HepG2 (cell line): ENCODE results near the gene EWSR1. TPM values are rescaled to one million over a fixed set of nuclear protein-coding genes. Genes with fewer than 3 reads are reported as not detected.

Experiments
- ATF7-NPFF ChIP-seq: sonication (generic); formaldehyde crosslinking; IDR thresholded peaks from 2 replicates; pipeline ENCODE4 v1.8.1; 2023; ENCODE audit warnings: mild to moderate bottlenecking, low read depth, missing genetic modification reagents, moderate library complexity
- BRD4 ChIP-seq: sonication (generic); formaldehyde crosslinking; IDR thresholded peaks from 2 replicates; pipeline ENCODE4 v1.4.0; 2020; ENCODE audit warnings: missing genetic modification reagents
- DPF2 ChIP-seq: sonication (generic); formaldehyde crosslinking; IDR thresholded peaks from 2 replicates; pipeline ENCODE4 v1.4.0; 2020; ENCODE audit warnings: mild to moderate bottlenecking, low read depth, missing genetic modification reagents, borderline replicate concordance
- E2F5 ChIP-seq: sonication (generic); formaldehyde crosslinking; conservative IDR thresholded peaks from 2 replicates; pipeline ENCODE4 v1.4.0; 2020; ENCODE audit warnings: missing genetic modification reagents
- GMEB1 ChIP-seq: sonication (generic); formaldehyde crosslinking; IDR thresholded peaks from 2 replicates; pipeline ENCODE4 v1.5.1; 2020; ENCODE audit warnings: missing genetic modification reagents, mild to moderate bottlenecking, borderline replicate concordance
- JUND ChIP-seq: sonication (generic); formaldehyde crosslinking; IDR thresholded peaks from 2 replicates; pipeline ENCODE4 v1.8.0; 2022; ENCODE audit warnings: mild to moderate bottlenecking, missing genetic modification reagents
- MIER3 ChIP-seq: IDR thresholded peaks from 2 replicates; pipeline ENCODE4 v1.6.1; 2016; ENCODE audit warnings: missing compliant biosample characterization, borderline replicate concordance
- NCOA1 ChIP-seq: sonication (generic); formaldehyde crosslinking; IDR thresholded peaks from 2 replicates; pipeline ENCODE4 v1.9.0; 2021; ENCODE audit warnings: missing genetic modification reagents
- PTBP1 ChIP-seq: fragments of 200-400 bp; formaldehyde crosslinking; IDR thresholded peaks from 2 replicates; pipeline ENCODE4 v1.6.1; 2018; ENCODE audit warnings: low read length, low read depth; ENCODE audit not compliant: poor library complexity, severe bottlenecking
- RXRB ChIP-seq: IDR thresholded peaks from 2 replicates; pipeline ENCODE4 v1.6.1; 2016; ENCODE audit warnings: borderline replicate concordance, missing genetic modification reagents, missing compliant biosample characterization
- SIX4 ChIP-seq: sonication (generic); formaldehyde crosslinking; IDR thresholded peaks from 2 replicates; pipeline ENCODE4 v1.4.0; 2020; ENCODE audit warnings: missing genetic modification reagents
- YEATS2 ChIP-seq: sonication (generic); formaldehyde crosslinking; IDR thresholded peaks from 2 replicates; pipeline ENCODE4 v1.4.0; 2020; ENCODE audit warnings: missing genetic modification reagents, borderline replicate concordance
- YY1 ChIP-seq: IDR thresholded peaks from 2 replicates; pipeline ENCODE4 v1.6.1; 2011; ENCODE audit warnings: low read length, low read depth, moderate library complexity, mild to moderate bottlenecking; ENCODE audit not compliant: insufficient read depth, insufficient replicate concordance
- ZIK1 ChIP-seq: sonication (generic); formaldehyde crosslinking; IDR thresholded peaks from 2 replicates; pipeline ENCODE4 v1.5.0; 2020; ENCODE audit warnings: mild to moderate bottlenecking, low read depth, missing genetic modification reagents, borderline replicate concordance
- ZNF20 ChIP-seq: sonication (generic); formaldehyde crosslinking; IDR thresholded peaks from 2 replicates; pipeline ENCODE4 v1.4.0; 2020; ENCODE audit warnings: mild to moderate bottlenecking, moderate library complexity, missing genetic modification reagents
- ZNF350 ChIP-seq: sonication (generic); formaldehyde crosslinking; IDR thresholded peaks from 2 replicates; pipeline ENCODE4 v1.4.0; 2020; ENCODE audit warnings: mild to moderate bottlenecking, low read depth, missing genetic modification reagents, borderline replicate concordance
- ZNF563 ChIP-seq: sonication (generic); formaldehyde crosslinking; IDR thresholded peaks from 2 replicates; pipeline ENCODE4 v1.8.0; 2022; ENCODE audit warnings: mild to moderate bottlenecking, moderate library complexity, missing genetic modification reagents
- ZNF652 ChIP-seq: IDR thresholded peaks from 2 replicates; pipeline ENCODE4 v1.6.1; 2016; ENCODE audit warnings: low read depth, borderline replicate concordance
- ZNF749 ChIP-seq: sonication (generic); formaldehyde crosslinking; IDR thresholded peaks from 2 replicates; pipeline ENCODE4 v1.8.0; 2022; ENCODE audit warnings: mild to moderate bottlenecking, missing genetic modification reagents, moderate library complexity, borderline replicate concordance
- polyA plus RNA-seq, 8 experiments: library from polyadenylated mRNA; depleted of rRNA in 3 of 8; stranded (reverse) in 7 of 8; unstranded in 1 of 8; fragments of >200 nt; fragmentation: Illumina TruSeq in 4 of 8; extraction: Trizol in 4 of 8; gene quantifications; 2 replicates each; pipeline versions ENCODE4 v1.2.1 to v1.2.3, GENCODE V29; 2011 to 2016; ENCODE audit warnings: low read depth in 4 of 8, missing spikeins in 1 of 8, mixed read lengths in 1 of 8; ENCODE audit not compliant: insufficient read depth in 1 of 8
- total RNA-seq, 5 experiments: library from RNA; depleted of rRNA; stranded (reverse); fragments of >200 nt; fragmentation: Illumina TruSeq; extraction: Trizol; gene quantifications; 2 replicates each; pipeline ENCODE4 v1.2.3, GENCODE V29; 2016; ENCODE audit warnings: low read depth in 1 of 5
- TF ChIP-seq, protein P1 (sequence below): sonication (generic); formaldehyde crosslinking; IDR thresholded peaks from 2 replicates; pipeline ENCODE4 v1.8.1; 2022; ENCODE audit warnings: low read depth, mild to moderate bottlenecking, missing genetic modification reagents
- TF ChIP-seq, protein P2 (sequence below): sonication (generic); formaldehyde crosslinking; IDR thresholded peaks from 2 replicates; pipeline ENCODE4 v1.5.0; 2020; ENCODE audit warnings: missing genetic modification reagents
- TF ChIP-seq, protein P3 (sequence below): sonication (generic); formaldehyde crosslinking; IDR thresholded peaks from 2 replicates; pipeline ENCODE4 v1.5.0; 2020; ENCODE audit warnings: missing genetic modification reagents

Gene EWSR1
- total and polyA plus RNA-seq, 2 of the 13 experiments (the other 11 are each of a cell fraction or from before 2014, with no cell fraction given): 211 to 326 TPM

- TF ChIP-seq, protein P1, sequence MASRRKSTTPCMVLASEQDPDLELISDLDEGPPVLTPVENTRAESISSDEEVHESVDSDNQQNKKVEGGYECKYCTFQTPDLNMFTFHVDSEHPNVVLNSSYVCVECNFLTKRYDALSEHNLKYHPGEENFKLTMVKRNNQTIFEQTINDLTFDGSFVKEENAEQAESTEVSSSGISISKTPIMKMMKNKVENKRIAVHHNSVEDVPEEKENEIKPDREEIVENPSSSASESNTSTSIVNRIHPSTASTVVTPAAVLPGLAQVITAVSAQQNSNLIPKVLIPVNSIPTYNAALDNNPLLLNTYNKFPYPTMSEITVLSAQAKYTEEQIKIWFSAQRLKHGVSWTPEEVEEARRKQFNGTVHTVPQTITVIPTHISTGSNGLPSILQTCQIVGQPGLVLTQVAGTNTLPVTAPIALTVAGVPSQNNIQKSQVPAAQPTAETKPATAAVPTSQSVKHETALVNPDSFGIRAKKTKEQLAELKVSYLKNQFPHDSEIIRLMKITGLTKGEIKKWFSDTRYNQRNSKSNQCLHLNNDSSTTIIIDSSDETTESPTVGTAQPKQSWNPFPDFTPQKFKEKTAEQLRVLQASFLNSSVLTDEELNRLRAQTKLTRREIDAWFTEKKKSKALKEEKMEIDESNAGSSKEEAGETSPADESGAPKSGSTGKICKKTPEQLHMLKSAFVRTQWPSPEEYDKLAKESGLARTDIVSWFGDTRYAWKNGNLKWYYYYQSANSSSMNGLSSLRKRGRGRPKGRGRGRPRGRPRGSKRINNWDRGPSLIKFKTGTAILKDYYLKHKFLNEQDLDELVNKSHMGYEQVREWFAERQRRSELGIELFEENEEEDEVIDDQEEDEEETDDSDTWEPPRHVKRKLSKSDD (CRISPR knock-in tag): no peak
- TF ChIP-seq, protein P2, sequence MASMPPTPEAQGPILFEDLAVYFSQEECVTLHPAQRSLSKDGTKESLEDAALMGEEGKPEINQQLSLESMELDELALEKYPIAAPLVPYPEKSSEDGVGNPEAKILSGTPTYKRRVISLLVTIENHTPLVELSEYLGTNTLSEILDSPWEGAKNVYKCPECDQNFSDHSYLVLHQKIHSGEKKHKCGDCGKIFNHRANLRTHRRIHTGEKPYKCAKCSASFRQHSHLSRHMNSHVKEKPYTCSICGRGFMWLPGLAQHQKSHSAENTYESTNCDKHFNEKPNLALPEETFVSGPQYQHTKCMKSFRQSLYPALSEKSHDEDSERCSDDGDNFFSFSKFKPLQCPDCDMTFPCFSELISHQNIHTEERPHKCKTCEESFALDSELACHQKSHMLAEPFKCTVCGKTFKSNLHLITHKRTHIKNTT: no peak
- TF ChIP-seq JUND (no peak), MIER3 (CRISPR knock-in tag) (no peak; the same call in 1 of the 2 replicates), ZNF749 (no peak; the same call in 1 of the 2 replicates), ZIK1 (CRISPR knock-in tag) (no peak), SIX4 (CRISPR knock-in tag) (no peak), NCOA1 (CRISPR knock-in tag) (no peak), YY1 (peak; percentile 93), BRD4 (CRISPR knock-in tag) (peak; percentile 99), YEATS2 (CRISPR knock-in tag) (peak; percentile 75), PTBP1 (peak; percentile 25), RXRB (CRISPR knock-in tag) (no peak), DPF2 (no peak), ZNF652 (CRISPR knock-in tag) (peak; percentile 39; the same call in 1 of the 2 replicates), ZNF20 (no peak), GMEB1 (CRISPR knock-in tag) (peak; percentile 52), E2F5 (no peak; the same call in 1 of the 2 replicates), ZNF563 (CRISPR knock-in tag) (no peak), ZNF350 (CRISPR knock-in tag) (no peak; the same call in 1 of the 2 replicates), ATF7-NPFF (CRISPR knock-in tag) (0 out of 2 replicates have a peak, but pooled peaks have one; percentile 21)
- TF ChIP-seq, protein P3, sequence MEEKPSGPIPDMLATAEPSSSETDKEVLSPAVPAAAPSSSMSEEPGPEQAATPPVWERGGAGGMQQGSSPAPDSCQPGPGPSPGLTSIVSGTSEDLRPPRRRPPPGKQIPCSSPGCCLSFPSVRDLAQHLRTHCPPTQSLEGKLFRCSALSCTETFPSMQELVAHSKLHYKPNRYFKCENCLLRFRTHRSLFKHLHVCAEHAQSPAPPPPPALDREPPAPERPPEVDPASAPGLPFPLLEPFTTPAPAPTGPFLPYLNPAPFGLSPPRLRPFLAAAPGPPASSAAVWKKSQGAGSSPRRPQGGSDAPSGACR (CRISPR knock-in tag): no peak; the same call in 1 of the 2 replicates
These were observed at the start of gene EWSR1, which contains the start of gene RHBDD3 (continued) for GRCh38 chr22:29267858-29268510.
